ENCODE results near the gene GTSE1. TPM values are rescaled to one million over a fixed set of nuclear protein-coding genes. Genes with fewer than 3 reads are reported as not detected.

GTSE1 gene
- polyA plus RNA-seq, 2 of the 4 experiments (the other 2 are of a cell fraction): 11.5 to 25.7 TPM

DNA sequence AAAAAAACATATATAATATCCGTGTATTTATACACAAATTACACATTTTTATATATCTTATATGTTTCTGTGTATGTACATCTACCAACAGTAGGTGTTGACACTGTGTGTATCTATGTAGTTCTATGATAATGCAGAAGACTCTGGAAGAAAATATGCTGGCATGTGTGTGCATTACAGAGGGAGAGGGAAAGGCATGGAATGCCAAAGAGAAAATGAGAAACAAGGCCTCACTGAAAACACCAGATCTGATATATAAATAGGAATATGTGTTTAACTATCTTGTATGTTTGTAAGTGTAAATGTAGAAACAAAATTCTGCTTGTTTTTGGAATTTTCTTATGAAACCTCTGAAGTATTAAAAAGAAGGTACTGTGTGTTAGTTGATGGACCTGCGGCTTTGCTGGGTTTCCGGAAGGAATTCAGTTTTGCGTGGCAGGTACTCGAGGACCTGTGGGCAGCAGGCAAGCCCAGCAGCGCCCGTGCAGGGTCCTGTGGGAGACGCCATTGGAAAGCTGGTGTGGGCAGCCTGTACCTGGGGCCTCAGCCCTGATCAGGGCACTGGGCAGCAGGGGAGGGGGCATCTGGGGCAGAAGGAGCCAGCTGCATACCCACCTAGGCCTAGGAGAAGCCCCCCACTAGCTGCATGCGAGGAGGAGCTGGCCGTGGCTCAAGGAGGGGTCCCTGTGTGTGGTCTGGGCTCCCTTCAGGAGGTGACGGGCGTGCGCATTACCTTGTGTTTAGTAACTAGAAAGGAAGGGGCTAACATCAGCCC is 31.2 kb downstream of the GTSE1 start (continued):
- TF ChIP-seq ZC3H11A (IDR thresholded peaks at IDR 0.05): no peak

DNA sequence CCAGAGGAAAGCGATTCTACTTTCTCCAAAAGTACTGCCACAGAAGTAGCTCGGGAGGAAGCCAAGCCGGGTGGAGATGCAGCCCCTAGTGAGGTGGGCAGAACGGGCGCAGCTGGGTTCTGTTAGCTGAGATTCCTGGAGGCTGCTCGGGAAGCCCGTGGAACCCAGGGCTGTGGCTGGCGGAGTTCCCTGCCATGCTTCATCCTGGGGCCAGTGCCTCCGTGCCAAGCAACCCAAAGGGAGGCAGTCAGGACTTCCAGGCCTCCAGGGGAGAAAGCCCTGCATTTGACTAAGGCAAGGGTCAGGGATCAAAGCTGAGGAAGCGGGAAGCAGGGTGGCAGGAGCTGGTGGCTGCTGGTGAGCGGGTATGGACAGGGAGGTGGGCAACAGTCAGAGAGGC is 32.1 kb downstream of the GTSE1 start:
- 100% methylated on average over 6 of the region's 11 CpGs for WGBS (ENCODE audit: missing lambda C conversion rate)
- H3K4me1 ChIP-seq: no peaks in the 10 kb centered on the region
- ATAC-seq (no peak), DNase-seq (ENCODE audit: low read depth in 1 of 2, low spot score in 1 of 2) (no peak), FAIRE-seq (no peak)
- H3K4me3 ChIP-seq: no peak overlapping the region
- ChIA-PET POLR2A (no interaction called here), CTCF (interaction anchor here (0.6 to 1.6 kb wide), 3 partner anchors 14 to 207 kb away, joined by 3 to 4 read pairs (median 4); no protein-coding TSS in a partner anchor)
- TF ChIP-seq, protein P1, sequence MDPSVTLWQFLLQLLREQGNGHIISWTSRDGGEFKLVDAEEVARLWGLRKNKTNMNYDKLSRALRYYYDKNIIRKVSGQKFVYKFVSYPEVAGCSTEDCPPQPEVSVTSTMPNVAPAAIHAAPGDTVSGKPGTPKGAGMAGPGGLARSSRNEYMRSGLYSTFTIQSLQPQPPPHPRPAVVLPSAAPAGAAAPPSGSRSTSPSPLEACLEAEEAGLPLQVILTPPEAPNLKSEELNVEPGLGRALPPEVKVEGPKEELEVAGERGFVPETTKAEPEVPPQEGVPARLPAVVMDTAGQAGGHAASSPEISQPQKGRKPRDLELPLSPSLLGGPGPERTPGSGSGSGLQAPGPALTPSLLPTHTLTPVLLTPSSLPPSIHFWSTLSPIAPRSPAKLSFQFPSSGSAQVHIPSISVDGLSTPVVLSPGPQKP (IDR thresholded peaks at IDR 0.05; ENCODE audit: low read depth, low read length): no peak
- TF ChIP-seq FOSB (CRISPR knock-in tag; IDR thresholded peaks at IDR 0.05): no peak
- no peak for TF ChIP-seq HDAC2 (IDR thresholded peaks at IDR 0.05)
- TF ChIP-seq HEYL (CRISPR knock-in tag; IDR thresholded peaks at IDR 0.05): no peak
- no peak for TF ChIP-seq NFE2L2 (conservative IDR thresholded peaks at IDR 0.05; ENCODE audit: low read length)
- no peak for TF ChIP-seq PHF8 (IDR thresholded peaks at IDR 0.05; ENCODE audit: borderline replicate concordance, low read depth)
- no peak for TF ChIP-seq CHD2 (IDR thresholded peaks at IDR 0.05; ENCODE audit: low read length, partially characterized antibody)
- TF ChIP-seq HOXA7 (CRISPR knock-in tag; IDR thresholded peaks at IDR 0.05): no peak
- TF ChIP-seq CEBPB (IDR thresholded peaks at IDR 0.05): no peak
- TF ChIP-seq HOXB13 (CRISPR knock-in tag; IDR thresholded peaks at IDR 0.05; ENCODE audit: low read depth): no peak
- TF ChIP-seq, protein P2, sequence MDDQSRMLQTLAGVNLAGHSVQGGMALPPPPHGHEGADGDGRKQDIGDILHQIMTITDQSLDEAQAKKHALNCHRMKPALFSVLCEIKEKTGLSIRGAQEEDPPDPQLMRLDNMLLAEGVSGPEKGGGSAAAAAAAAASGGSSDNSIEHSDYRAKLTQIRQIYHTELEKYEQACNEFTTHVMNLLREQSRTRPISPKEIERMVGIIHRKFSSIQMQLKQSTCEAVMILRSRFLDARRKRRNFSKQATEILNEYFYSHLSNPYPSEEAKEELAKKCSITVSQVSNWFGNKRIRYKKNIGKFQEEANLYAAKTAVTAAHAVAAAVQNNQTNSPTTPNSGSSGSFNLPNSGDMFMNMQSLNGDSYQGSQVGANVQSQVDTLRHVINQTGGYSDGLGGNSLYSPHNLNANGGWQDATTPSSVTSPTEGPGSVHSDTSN (IDR thresholded peaks at IDR 0.05): no peak
- TF ChIP-seq GATA3 (IDR thresholded peaks at IDR 0.05; ENCODE audit: borderline replicate concordance): no peak
- no peak for TF ChIP-seq KDM5A (IDR thresholded peaks at IDR 0.05)
- TF ChIP-seq JUN (IDR thresholded peaks at IDR 0.05): no peak
- no peak for TF ChIP-seq FOSL2 (IDR thresholded peaks at IDR 0.05)
- TF ChIP-seq FOSL2 (CRISPR knock-in tag; IDR thresholded peaks at IDR 0.05): no peak
- no peaks in the 10 kb centered on the region for H3K9me3 ChIP-seq
- no peak overlapping the region for H3K27ac ChIP-seq
- no peak overlapping the region for H3K4me2 ChIP-seq

DNA sequence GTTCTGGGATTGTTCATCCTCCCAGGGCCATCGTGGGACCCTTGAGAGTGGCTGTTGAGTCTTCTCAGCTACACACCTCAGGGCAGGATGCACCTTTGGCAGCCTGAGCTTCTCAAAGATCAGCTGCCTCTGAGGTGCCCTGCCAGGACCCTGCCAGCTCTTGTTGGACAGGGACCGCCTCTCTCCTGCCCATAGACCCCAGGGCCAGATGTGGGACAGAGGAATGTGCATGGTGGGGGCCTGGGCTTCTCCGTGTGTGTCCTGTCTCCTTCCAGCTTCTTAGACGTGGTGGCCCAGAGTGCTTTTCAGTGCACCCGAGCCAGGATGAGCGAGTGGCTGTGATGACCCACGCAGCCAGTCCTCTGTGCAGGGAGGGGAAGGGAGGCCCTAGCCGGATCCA is 32.9 kb downstream of the GTSE1 start:
- ChIA-PET CTCF (interaction anchor here (0.6 to 2.3 kb wide), 3 partner anchors 16 to 207 kb away, joined by 3 to 7 read pairs (median 3); no protein-coding TSS in a partner anchor), POLR2A (no interaction called here)
- WGBS (ENCODE audit: missing lambda C conversion rate): 88% methylated on average over 5 of the region's 8 CpGs

More for the DNA sequence above, 32.9 kb downstream of the GTSE1 start:
- Histone ChIP-seq H3K4me2 (no peak overlapping the region), H3K27ac (no peak overlapping the region), H3K4me1 (no peaks in the 10 kb centered on the region), H3K9me3 (no peaks in the 10 kb centered on the region), H3K4me3 (no peak overlapping the region)
- DNase-seq (ENCODE audit: low read depth in 1 of 2, low spot score in 1 of 2) (no peak), ATAC-seq (no peak), FAIRE-seq (no peak)
- TF ChIP-seq NFE2L2 (conservative IDR thresholded peaks at IDR 0.05; ENCODE audit: low read length): no peak
- no peak for TF ChIP-seq ZFP36 (IDR thresholded peaks at IDR 0.05; ENCODE audit: borderline replicate concordance, partially characterized antibody)
- TF ChIP-seq BHLHE40 (IDR thresholded peaks at IDR 0.05; ENCODE audit: low read depth, low read length): no peak
- TF ChIP-seq, protein P1 (IDR thresholded peaks at IDR 0.05; ENCODE audit: low read depth, low read length): no peak
- TF ChIP-seq JUN (IDR thresholded peaks at IDR 0.05): no peak
- TF ChIP-seq TFCP2L1 (CRISPR knock-in tag; IDR thresholded peaks at IDR 0.05): no peak
- TF ChIP-seq KDM1A (IDR thresholded peaks at IDR 0.05; ENCODE audit: low read depth): no peak
- no peak for TF ChIP-seq HOXB5 (CRISPR knock-in tag; IDR thresholded peaks at IDR 0.05)
- TF ChIP-seq NPAS2 (CRISPR knock-in tag; IDR thresholded peaks at IDR 0.05; ENCODE audit: borderline replicate concordance): no peak
